Spleen (tissue), 7 donors: Measurements from ENCODE around the gene PCDHA5.

ENCODE experiments used
- POLR2A ChIP-seq, 3 donors: fragments of 450-650 bp; IDR thresholded peaks; one replicate each; pipeline ENCODE4 v1.5.1; 2017; ENCODE audit warnings: antibody characterized with exemption in 3 of 3, mild to moderate bottlenecking in 1 of 3
- POLR2AphosphoS5 ChIP-seq, 3 donors: sonication (generic); formaldehyde crosslinking; IDR thresholded peaks; one replicate each; pipeline ENCODE4 v1.5.1; 2017; ENCODE audit warnings: antibody characterized with exemption in 3 of 3
- TF ChIP-seq, protein P1 (sequence below), 11 experiments: fragments of 200-600 bp in 7 of 11; fragments of 450-650 bp in 4 of 11; sonication (generic) in 4 of 11; IDR thresholded peaks in 8 of 11; conservative IDR thresholded peaks in 3 of 11; 1 replicate in 7 of 11; 2 replicates in 4 of 11; pipeline versions ENCODE4 v1.4.0 to v1.8.0; 2016 to 2021; ENCODE audit warnings: antibody characterized with exemption in 11 of 11, inconsistent platforms in 4 of 11, mild to moderate bottlenecking in 1 of 11
- donor health status: DM: no; HTN: no; CAD: no; lungs with moderate emphysema.
- donor health status: DM: no; HTN: no; CAD: no.
- donor health status: DM: no; HTN: no; CAD: no.

DNA sequence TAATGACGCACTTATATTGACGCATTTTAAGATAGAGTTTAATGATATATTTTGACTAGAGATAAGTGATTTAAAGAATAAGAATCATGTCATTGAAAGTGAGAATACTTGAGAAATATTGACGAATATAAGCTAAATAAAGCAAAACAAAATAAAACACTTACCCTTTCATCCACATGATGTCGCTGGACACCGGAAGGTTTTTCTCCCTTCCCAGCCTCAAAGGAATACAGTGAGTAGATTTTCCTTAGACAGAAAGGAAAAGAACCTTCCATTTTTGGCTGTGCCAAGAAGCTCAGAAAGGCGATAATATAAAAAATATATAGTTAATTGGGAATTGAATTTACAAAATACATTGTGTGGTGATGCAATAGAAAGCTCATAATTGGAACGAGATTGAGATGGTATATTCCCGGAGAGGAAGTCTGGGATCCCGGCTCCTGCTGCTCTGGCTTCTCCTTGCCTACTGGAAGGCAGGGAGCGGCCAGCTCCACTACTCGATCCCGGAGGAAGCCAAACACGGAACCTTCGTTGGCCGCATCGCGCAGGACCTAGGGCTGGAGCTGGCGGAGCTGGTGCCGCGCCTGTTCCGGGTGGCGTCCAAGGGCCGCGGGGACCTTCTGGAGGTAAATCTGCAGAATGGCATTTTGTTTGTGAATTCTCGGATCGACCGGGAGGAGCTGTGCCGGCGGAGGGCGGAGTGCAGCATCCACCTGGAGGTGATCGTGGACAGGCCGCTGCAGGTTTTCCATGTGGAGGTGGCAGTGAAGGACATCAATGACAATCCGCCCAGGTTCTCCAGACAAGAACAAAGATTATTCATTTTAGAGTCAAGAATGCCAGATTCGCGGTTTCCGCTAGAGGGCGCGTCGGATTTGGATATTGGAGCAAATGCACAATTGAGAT lies at the start of gene PCDHA5:
- TF ChIP-seq, protein P1, sequence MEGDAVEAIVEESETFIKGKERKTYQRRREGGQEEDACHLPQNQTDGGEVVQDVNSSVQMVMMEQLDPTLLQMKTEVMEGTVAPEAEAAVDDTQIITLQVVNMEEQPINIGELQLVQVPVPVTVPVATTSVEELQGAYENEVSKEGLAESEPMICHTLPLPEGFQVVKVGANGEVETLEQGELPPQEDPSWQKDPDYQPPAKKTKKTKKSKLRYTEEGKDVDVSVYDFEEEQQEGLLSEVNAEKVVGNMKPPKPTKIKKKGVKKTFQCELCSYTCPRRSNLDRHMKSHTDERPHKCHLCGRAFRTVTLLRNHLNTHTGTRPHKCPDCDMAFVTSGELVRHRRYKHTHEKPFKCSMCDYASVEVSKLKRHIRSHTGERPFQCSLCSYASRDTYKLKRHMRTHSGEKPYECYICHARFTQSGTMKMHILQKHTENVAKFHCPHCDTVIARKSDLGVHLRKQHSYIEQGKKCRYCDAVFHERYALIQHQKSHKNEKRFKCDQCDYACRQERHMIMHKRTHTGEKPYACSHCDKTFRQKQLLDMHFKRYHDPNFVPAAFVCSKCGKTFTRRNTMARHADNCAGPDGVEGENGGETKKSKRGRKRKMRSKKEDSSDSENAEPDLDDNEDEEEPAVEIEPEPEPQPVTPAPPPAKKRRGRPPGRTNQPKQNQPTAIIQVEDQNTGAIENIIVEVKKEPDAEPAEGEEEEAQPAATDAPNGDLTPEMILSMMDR (IDR thresholded peaks at IDR 0.05 in 8 of 11, conservative IDR thresholded peaks at IDR 0.05 in 3 of 11) = peak in 2 of 11 experiments; percentile 15 to 26
- TF ChIP-seq POLR2A (IDR thresholded peaks at IDR 0.05) (no peak), POLR2AphosphoS5 (IDR thresholded peaks at IDR 0.05) (no peak)
